ENCODE data around the gene ZNG1A.
"Not testable (repeated sequence)": the region's sequence is repeated elsewhere in the genome, so short reads cannot be mapped to it uniquely, and the experiment has no call there.

Gene ZNG1A

DNA sequence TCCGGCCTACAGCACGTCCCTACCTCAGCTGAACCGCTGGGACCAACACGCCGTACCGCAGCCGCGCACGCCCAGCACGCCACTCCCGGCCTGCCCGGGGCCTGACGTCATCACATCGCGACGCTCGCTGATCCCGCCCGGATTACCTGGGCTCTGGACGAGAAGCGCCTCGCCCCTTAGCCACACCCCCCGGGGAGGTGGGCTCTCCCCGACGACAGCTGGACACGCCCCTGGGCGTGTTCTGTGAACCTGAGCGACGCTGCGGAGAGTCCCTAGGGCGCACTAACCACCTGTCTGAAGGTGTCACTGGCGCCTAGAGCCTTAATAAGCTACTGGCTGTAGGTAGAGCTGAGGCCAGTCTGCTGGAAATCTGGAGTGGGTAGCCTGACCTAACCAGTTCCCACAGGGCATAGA, at the start of gene ZNG1A:
Gene ZNG1A, minus strand, starts transcription at position 87 of the 414 bp plus-strand sequence. CDS start 87 bp downstream, outside the sequence.
- DNase-seq; H3K27me3 Mint-ChIP-seq (ENCODE audit: low read depth, poor library complexity); H3K36me3 Mint-ChIP-seq (ENCODE audit: low read depth); H3K9me3 Mint-ChIP-seq; H3K4me1 Mint-ChIP-seq; H3K27ac Mint-ChIP-seq: not testable (repeated sequence)
- peak within 1 kb of the TSS; percentile 84 for H3K4me3 Mint-ChIP-seq

DNA sequence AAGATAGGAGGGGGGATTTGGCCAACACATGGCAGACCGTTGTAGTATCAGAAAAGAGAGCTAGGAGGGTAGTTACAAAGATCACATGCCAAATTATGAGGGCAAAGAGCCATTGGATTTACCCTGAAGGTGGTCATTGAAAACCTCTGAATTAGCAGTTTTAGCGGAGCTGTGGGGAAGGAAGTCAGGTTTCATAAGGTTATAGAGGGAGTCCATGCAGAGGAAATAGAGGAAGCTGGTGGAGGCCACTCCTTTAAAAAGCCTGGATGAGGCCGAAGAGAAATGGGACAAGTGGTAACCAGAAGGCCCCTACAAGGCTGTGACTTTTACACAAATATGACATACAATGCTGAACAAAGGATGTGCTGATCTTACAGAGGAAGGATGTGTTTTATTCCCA, 49.0 kb upstream of the ZNG1A start:
- Mint-ChIP-seq H3K27me3 (ENCODE audit: low read depth, poor library complexity) (no peaks in the 10 kb centered on the region), H3K27ac (no peak overlapping the region), H3K4me1 (peaks cover 5% of the 10 kb centered on the region), H3K9me3 (peaks cover 12% of the 10 kb centered on the region), H3K4me3 (no peak overlapping the region), H3K36me3 (ENCODE audit: low read depth) (no peaks in the 10 kb centered on the region)
- TF ChIP-seq, protein P1, sequence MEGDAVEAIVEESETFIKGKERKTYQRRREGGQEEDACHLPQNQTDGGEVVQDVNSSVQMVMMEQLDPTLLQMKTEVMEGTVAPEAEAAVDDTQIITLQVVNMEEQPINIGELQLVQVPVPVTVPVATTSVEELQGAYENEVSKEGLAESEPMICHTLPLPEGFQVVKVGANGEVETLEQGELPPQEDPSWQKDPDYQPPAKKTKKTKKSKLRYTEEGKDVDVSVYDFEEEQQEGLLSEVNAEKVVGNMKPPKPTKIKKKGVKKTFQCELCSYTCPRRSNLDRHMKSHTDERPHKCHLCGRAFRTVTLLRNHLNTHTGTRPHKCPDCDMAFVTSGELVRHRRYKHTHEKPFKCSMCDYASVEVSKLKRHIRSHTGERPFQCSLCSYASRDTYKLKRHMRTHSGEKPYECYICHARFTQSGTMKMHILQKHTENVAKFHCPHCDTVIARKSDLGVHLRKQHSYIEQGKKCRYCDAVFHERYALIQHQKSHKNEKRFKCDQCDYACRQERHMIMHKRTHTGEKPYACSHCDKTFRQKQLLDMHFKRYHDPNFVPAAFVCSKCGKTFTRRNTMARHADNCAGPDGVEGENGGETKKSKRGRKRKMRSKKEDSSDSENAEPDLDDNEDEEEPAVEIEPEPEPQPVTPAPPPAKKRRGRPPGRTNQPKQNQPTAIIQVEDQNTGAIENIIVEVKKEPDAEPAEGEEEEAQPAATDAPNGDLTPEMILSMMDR (IDR thresholded peaks at IDR 0.05): no peak
- DNase-seq: no peak

DNA sequence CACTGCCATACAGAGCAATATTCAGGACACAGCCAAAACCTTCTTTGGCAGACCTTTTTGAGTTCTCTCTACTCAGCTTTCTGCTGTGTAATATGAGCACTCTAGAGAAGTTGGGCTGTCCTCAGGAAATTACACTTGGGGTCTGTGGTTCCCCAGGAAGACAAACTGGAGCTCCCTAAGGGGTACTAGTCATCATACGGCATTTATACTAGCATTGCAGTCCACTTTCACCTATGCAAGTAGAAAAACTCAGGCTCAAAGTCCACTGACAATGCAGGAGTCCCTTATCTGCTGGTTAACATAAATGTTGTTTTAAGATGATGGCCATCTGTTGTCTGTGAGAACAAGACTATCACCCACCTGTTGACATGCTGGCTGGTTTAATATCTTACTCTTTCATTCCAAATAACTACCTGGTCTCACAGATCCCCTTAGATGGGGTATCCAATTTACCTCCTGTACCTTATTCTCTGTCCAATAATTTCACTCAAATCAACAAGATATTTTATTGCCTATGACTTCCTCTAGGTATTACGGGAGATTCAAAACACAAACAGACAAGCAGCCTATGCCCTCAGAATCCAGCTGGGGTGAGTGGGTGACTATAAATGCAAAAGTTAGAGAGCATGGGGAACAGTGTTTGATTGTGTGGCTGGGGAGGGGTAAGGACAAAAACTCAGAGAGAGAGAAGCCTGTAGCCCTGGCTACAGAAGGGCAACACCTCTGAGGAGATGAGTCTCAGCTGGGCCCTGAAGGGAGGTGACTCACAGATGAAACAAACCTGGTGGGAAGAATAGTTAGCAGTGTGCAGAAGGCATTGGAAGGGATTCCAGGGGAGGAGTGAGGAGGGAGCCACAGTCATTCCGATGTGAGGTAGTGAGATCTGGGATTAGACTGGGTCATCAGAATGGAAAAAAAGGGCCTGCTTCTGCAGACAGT, 46.0 kb upstream of the ZNG1A start:
- H3K4me1 Mint-ChIP-seq: peaks cover 13% of the 10 kb centered on the region
- peaks cover 6% of the 10 kb centered on the region for H3K27me3 Mint-ChIP-seq (ENCODE audit: low read depth, poor library complexity)
- H3K27ac Mint-ChIP-seq: no peak overlapping the region
- peaks cover 7% of the 10 kb centered on the region for H3K9me3 Mint-ChIP-seq
- TF ChIP-seq, protein P1 (IDR thresholded peaks at IDR 0.05): no peak
- no peaks in the 10 kb centered on the region for H3K36me3 Mint-ChIP-seq (ENCODE audit: low read depth)
- no peak for DNase-seq
- no peak overlapping the region for H3K4me3 Mint-ChIP-seq

DNA sequence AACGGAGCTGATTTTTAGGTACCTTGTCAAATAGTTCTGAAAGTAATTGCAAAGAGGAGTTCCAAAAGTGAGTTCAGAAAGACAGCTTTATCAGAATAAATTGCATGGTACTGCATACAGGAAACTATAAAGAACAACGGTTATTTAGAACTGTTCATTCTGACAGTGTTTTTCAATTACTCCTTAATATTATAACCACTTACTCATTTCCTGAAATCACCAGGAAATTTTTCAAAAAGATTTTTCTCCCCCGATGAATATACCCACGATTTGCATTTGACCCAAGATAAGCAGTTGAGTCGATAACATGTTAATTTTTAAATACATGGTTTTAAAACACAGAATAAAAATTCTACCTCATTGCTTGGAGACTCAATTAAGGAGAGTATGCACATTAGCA, 45.2 kb upstream of the ZNG1A start:
- DNase-seq: no peak
- Mint-ChIP-seq H3K36me3 (ENCODE audit: low read depth) (no peaks in the 10 kb centered on the region), H3K27ac (no peak overlapping the region), H3K9me3 (peaks cover 1% of the 10 kb centered on the region), H3K4me3 (no peak overlapping the region), H3K4me1 (peaks cover 13% of the 10 kb centered on the region), H3K27me3 (ENCODE audit: low read depth, poor library complexity) (peaks cover 6% of the 10 kb centered on the region)
- TF ChIP-seq, protein P1 (IDR thresholded peaks at IDR 0.05): no peak

DNA sequence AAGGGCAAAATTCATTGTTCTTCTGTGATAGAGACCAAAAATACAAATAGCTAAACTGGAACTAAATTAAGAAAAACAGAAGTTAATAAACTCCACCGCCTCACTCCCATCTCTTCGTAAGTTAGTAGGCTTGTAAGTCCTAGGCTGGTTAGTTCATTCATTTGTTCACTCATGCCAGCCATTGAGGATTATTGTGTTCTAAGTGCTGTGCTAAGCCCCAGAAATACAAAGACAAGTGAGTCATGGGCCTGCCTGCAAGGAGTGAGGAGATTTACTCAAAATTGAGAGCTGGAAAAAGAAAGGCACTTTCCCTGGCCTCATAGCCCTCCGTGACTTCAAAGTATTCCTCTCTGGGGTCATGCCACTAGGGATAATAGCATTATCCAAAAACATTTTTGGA, 44.3 kb upstream of the ZNG1A start:
- Mint-ChIP-seq H3K9me3 (no peaks in the 10 kb centered on the region), H3K36me3 (ENCODE audit: low read depth) (no peaks in the 10 kb centered on the region), H3K27ac (no peak overlapping the region), H3K27me3 (ENCODE audit: low read depth, poor library complexity) (peaks cover 11% of the 10 kb centered on the region), H3K4me1 (peaks cover 13% of the 10 kb centered on the region), H3K4me3 (no peak overlapping the region)
- no peak for DNase-seq
- TF ChIP-seq, protein P1 (IDR thresholded peaks at IDR 0.05): no peak

DNA sequence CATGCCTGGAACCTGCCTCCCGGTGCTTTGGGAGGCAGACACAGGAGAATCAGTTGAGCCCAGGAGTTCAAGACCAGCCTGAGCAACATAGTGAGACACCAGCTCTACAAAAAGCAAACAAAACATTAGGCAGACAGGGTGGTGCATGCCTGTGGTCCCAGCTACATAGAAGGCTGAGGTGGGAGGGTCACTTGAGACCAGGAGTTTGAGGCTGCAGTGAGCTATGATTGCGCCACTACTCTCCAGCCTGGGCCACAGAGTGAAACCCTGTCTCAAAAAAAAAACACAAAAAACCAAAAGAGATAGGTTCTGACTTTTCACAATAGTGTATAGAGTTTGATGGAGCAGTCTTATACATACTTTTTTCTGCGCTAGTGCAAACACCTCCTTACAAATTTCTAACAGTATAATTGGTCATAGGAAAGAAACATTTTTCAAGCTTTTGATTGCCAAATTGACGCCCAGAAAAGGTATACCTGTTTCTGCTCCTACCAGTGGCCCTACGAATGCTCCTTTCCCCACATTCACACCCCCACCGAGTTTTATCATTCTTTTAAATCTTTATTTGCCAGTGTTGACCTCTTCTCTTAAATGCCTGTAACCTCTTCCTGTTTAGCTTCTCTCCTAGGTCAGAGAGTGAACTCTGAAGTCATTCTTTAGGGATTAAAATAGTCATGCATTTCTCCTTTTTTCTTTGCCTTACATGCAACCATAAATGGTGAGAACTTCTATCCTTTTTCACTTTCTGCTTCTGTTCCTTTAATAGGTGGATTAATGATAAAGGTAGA, 43.3 kb upstream of the ZNG1A start:
- no peaks in the 10 kb centered on the region for H3K9me3 Mint-ChIP-seq
- no peaks in the 10 kb centered on the region for H3K36me3 Mint-ChIP-seq (ENCODE audit: low read depth)
- no peak overlapping the region for H3K4me3 Mint-ChIP-seq
- H3K27me3 Mint-ChIP-seq (ENCODE audit: low read depth, poor library complexity): peaks cover 18% of the 10 kb centered on the region
- TF ChIP-seq, protein P1 (IDR thresholded peaks at IDR 0.05): no peak
- no peak for DNase-seq
- peak overlapping the region; percentile 2 for H3K27ac Mint-ChIP-seq
- H3K4me1 Mint-ChIP-seq: peaks cover 13% of the 10 kb centered on the region
